Measurements from ENCODE around the gene RANBP10.

RANBP10 gene

DNA sequence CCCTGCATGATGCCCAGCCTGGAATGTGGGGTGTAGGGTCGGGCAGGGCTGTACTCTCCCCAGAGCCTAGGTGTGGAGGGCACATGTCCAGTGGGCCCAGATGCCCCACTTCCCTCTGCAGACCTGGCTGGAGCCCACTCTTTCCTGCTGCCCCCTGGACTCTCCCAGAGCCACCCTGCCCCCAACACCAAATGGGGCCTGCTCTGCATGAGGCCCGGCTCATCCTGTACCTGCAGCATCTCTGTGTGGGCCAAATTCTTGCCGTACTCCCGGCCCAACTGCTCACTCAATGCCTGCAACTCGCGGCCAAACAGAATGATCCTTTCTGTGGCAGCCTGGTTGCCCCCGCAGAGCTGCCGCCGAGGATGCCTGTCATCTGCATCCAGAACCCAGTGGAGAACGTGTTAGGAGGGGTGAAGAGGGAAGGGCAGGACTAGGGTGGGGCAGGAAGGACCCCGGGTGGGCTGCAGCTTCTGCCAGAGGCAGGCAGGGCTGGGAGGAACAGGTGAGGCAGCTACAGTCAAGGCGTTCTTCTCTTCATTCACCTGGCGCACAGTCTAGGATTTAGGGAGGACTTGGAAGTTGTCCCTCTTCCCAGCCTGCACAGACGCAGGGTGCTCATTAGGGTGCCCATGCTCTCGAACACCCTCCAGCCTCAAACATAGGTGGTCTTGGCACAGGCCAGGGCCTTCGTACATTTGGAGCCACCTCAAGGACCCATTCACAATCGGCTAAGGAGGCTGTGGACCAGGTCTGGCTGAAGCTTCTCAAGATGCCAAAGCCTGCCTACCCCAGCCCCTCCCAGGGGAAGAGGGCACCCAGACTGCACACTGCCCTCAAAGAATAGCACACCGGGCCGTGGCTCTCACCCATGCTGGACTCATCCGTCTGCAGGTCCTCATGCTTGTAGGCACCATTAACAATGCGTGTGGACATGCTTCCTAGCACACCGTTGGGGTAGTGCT is 78.6 kb downstream of the RANBP10 start:
- in situ Hi-C loops (cut with MboI; ENCODE audit: low pct_unique_long_range_greater_than_20kb, low sequenced_read_pairs), result no loop called here
- DNase-seq, result no peak

DNA sequence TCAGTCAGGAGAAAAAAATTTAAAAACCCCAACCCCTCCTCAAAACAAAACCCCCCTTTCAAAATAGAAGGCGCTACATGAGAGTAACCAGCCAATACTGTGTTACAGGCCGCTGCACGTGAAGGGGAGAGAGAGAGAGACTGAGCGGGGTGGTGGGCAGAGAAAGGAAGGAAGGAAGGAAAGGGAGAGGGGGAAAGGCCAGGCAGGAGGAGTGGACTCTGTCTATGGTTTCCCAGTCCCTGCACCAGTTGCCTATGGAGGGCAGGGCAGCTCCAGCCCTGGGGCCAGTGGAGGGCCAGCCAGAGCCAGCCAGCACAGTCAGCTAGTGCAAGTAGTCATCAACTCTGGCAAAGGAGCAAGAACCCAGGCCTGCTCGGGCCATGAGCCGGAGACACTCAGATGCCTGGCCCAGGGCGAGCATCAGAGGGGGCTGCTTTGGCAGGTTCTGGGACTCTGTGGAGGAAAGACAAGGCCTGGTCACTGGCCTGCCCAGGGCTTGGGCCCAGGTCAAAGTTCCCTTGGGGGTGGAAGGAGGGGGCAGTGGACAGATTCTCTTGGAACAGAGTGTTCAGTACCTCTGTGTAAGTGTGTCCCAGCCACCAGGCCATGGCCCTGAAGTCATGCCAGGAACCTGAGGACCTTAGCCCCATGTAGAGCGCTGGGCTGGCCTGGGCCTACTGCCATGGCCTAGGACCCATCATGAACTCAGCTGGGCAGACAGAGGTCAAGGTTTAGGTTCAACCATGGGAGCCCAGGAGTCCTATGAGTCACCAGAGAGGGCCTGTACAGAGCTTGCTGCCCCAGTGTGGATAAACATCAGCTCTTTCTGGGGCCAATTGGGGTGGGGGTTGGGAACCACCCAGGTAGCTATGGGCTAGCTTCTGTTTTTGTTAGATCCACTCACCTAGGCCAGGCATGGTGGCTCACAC is 80.0 kb downstream of the RANBP10 start:
- in situ Hi-C loops (cut with MboI; ENCODE audit: low pct_unique_long_range_greater_than_20kb, low sequenced_read_pairs), result no loop called here
- DNase-seq, result no peak

DNA sequence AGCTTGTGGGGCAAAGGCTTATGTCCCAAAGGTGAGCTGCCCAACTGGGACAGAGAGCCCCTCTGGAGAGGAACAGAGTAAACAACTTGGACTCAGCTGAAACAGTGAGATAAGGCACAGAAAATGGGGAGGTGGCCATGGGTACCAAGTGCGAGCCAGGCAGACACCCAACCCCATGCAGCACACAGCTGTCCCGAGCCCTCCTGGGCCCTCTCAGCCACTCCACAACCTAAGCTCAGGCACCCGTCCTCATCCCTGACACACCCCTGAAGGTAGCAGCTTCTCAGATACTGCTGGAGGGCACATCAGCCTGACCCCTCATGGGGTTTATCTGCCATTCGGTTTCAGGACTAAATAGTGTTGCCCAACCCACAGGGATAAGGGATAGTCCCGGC is 82.5 kb downstream of the RANBP10 start:
- in situ Hi-C loops (cut with MboI; ENCODE audit: low pct_unique_long_range_greater_than_20kb, low sequenced_read_pairs), result no loop called here
- DNase-seq, result no peak

DNA sequence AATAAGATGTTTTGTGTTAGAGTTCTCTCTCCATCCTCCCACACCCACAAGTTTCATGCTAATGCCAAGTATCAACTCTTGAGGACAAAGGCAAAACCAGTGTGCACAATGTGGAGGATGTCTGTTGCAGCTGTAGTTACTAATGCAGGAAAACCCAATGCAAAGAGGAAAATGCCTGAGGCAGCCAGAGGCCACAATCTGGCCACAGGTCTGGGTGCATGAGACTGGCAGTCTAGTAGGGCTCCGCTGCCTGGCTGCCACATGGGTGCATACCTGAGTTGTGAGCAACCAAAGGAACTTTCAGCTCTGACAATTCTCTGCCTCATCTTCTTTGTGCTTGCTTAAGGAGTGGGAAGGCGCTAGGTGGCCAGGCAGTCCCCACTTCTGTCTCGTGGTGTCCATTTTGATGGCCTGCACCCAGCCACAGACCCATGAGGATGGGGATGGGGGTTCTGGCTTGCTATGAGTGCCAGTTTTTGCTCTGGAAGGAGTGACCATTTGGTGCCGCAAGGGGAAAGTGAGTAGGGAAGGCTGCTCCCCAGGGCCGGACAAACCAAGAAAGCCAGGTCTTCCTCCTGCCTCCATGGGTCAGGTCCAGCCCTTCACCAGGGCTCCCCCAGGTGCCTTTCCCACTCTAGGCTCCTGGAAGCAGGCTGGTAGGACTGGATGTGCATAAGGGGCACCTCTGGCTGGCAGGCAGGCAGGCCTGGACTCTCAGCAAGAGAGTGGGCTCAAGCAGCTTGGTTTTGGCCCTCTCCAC is 83.0 kb downstream of the RANBP10 start:
- in situ Hi-C loops (cut with MboI; ENCODE audit: low pct_unique_long_range_greater_than_20kb, low sequenced_read_pairs), result no loop called here
- DNase-seq, result no peak

DNA sequence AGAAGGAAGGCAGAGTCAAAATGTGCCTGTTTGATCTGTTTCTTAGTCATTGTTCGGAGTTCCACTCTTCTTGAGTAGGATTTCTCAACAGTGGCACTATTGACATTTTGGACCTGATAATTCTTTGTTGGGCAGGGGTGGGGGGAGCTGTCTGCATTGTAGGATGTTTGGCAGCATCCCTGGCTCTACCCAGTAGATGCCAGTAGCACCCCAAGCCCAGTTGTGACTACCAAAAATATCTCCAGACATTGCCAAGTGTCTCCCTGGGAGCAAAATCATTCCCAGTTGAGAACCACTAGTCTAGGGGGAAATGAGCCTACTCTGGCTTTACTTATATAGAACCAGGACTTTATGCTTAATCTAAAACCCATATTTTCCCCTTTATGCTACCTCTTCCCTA is 86.1 kb downstream of the RANBP10 start:
- DNase-seq, result no peak
- in situ Hi-C loops (cut with MboI; ENCODE audit: low pct_unique_long_range_greater_than_20kb, low sequenced_read_pairs), result no loop called here

DNA sequence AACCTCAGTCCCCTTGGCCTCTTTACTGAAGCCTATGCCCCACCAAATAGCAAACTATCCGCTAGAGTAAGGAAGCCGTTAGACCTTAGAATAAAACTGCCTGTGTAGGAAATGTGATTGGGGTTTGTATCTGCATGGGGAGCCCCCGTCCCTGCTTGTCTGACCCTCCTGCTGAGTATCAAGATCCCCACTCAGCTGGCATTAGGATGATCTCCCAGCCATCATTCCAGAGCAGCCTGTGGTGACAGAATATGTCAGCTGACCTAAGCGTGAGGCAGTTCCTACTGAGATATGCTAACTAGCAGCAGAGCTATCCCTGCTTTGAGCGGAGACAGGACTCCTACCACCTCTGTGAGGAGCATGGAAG is 86.6 kb downstream of the RANBP10 start:
- in situ Hi-C loops (cut with MboI; ENCODE audit: low pct_unique_long_range_greater_than_20kb, low sequenced_read_pairs), result no loop called here
- peak; percentile 32 for DNase-seq

DNA sequence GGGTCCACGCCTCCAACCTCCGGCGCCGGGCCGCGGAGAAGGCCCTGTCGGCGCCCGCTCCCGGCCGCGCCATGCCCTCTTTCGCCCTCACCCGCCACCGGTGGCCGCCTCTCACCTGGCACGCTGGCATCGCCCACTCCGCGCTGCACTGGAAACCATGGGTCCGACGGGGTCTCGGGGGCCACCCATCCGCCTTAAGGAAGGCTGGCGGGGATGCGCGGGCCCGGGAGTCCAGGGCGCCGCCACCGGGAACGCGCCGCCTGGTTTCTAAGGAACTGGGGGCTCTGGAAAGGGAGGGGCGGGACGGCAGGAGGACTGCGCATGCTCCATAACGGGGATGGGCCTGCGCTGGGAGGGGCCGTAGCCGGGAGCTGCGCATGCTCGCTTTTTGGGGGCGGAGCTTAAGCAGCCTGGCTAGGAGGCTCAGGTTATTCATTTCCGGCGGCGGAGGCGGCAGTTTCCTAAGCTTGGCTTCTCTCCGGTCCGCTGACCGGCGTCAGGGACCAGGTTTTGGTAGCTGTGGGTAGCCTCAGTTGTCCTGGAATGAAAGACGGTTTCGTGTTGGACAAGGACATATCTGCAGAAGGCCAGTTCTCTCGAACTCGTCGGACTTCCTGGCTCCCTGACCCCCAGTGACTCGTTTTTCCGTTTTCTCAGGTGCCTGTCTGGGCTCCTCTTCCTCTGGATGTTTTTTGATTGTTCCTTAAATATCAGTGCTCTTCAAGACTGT is 87.1 kb downstream of the RANBP10 start, which contains the start of gene GFOD2:
Gene GFOD2, minus strand, starts transcription at position 269 of the 730 bp plus-strand sequence. CDS start 33,601 bp downstream, outside the sequence.
- in situ Hi-C loops (cut with MboI; ENCODE audit: low pct_unique_long_range_greater_than_20kb, low sequenced_read_pairs), result no loop called here
- DNase-seq, result peak; percentile 96

DNA sequence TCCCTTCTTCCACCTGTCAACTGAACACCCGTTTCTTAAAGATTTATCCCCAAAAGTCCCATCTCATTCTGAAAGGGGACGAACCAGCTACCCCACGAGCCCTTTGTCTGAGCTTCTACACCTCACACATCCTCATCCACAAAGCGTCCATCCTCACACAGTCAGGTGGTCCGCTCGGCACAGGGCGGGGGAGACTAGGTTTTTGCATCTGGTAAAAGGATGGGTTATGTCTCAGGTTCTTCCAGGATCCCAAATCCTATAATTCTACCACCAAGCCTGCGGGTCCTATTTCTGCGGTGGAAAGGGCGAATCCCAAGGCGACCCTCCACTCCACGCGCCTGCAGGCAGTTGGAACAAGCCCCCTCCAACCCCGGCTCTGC is 87.7 kb downstream of the RANBP10 start:
- in situ Hi-C loops (cut with MboI; ENCODE audit: low pct_unique_long_range_greater_than_20kb, low sequenced_read_pairs), result no loop called here
- DNase-seq, result no peak

DNA sequence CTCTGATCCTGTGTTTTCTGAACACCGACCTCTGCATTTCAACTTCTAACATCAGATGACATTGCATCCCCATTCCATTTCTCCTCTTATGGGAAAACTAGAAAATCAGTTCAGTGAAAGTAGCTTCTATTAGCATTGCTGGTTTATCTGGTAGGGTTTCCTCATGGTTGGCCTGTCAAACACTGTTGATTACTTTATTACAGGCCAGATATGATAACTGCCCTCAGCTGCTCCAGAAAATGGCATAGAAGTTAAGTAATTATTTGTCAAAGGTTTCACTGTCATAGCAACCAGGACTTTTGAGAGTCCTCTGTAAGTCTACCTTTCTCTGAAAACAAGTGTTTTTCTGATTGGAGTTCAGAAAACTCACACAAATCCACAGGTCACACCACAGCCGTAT is 90.3 kb downstream of the RANBP10 start:
- in situ Hi-C loops (cut with MboI; ENCODE audit: low pct_unique_long_range_greater_than_20kb, low sequenced_read_pairs), result no loop called here
- no peak for DNase-seq

DNA sequence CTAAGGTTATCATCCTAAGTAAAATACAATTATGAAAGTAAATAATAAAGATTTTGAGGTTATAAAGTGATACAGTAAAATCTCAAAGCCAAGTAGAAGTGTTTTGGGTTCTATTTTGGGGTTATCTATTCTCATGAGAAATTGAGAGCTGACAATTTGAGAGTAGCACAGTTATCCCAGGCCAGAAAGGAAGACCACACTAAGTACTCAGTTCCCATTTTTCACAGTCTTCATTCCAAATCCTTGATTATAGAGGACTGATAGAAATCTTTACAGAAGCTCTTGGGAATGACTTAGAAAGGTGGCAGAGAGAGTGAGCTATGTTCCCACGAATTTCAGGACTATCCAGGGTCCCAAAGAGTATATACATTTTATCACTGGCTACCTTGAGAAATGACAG is 91.8 kb downstream of the RANBP10 start:
- in situ Hi-C loops (cut with MboI; ENCODE audit: low pct_unique_long_range_greater_than_20kb, low sequenced_read_pairs), result no loop called here
- no peak for DNase-seq

DNA sequence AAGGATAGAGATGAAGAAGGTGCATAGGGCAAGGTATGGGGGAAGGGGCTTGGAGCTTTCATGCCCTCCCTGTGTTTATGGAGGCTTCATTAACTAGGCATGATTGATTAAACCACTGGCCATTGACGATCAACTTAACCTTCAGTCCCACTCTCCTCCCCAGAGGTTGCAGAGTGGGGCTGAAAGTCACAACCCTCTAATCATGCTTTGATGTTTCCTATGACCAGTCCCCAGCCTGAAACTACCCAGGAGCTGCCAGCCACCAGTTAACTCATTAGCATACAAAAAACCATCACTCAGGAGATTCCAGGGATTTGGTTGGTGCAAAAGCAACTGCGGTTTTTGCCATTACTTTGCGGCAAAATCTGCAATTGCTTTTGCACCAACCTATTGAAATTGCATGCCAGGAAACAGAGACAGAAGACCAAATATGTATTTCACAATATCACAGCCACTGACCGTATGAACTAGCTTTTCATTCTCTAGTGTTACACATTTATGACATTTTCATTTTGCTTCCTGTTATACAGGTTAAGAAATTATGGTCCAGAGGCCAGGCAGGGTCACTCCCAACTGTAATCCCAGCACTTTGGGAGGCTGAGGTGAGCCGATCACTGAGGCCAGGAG is 92.6 kb downstream of the RANBP10 start:
- in situ Hi-C loops (cut with MboI; ENCODE audit: low pct_unique_long_range_greater_than_20kb, low sequenced_read_pairs), result no loop called here
- DNase-seq, result no peak

DNA sequence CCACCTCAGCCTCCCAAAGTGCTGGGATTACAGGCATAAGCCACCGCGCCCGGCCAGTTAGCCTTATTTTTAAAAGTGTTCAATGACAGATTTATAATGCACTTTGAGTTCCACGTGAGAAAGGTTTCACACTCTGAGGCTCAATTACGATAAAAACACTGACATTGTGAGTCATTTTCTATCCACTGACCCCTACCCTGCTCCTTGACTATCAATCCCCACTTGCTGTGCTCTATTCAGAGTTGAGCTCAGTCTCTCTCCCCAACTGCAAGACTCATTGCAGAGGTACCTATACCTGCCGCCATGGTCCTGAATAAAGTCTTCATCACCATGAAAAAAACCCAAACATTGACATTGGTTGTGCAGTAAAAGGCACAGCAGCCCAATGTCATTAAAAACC is 95.8 kb downstream of the RANBP10 start:
- in situ Hi-C loops (cut with MboI; ENCODE audit: low pct_unique_long_range_greater_than_20kb, low sequenced_read_pairs), result no loop called here
- no peak for DNase-seq

DNA sequence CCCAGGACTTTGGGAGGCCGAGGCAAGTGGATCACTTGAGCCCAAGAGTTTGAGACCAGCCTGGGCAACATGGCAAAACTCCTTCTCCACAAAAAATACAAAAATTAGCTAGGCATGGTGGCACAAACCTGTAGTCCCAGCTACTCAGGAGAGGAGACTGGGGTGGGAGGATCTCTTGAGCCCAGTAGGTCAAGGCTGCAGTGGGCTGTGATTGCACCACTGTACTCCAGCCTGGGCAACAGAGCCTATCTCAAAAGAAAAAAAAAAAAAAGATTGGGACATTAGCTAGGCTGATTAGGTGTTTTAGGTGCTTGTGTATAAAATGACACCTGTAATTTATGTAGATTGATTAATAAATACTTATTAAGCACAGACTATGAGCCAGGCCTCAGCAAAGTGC is 97.3 kb downstream of the RANBP10 start:
- DNase-seq, result no peak
- in situ Hi-C loops (cut with MboI; ENCODE audit: low pct_unique_long_range_greater_than_20kb, low sequenced_read_pairs), result no loop called here

DNA sequence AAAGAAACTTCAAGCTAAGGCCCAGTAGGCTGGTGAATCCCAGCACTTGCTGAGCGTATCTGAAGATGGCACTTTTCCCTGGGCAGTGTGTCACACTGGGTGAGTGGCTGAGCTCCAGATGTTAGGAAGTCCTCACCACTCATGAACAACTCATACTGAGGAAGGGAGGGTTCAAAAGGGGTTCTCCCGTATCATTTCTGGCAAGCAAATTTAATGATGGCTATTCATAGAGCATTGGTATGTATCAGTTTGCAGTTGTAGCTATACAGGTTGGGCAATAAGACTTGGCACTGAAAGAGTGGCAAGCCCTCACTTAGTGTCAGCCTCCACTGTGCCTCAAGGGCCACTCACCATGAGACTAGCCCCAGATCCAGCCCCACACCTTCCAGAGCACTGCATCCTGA is 98.0 kb downstream of the RANBP10 start:
- no peak for DNase-seq
- in situ Hi-C loops (cut with MboI; ENCODE audit: low pct_unique_long_range_greater_than_20kb, low sequenced_read_pairs), result no loop called here

DNA sequence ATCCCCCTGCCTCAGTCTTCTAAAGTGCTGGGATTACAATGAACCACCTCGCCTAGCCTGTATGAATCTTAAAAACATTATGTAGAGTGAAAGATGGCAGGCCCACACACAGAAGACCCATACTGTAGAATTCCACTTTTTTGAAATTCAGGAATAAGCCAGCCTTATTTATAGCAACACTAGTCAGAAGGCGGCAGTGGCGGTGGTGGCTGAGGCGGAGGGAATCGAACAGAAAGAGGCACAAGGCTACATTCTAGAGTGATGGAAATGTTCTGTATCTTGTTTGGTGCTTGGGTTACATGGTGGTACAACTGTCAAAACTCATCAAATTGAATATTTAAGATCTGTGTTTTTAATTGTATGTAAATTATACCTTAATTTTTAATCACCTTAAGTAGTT is 98.6 kb downstream of the RANBP10 start:
- in situ Hi-C loops (cut with MboI; ENCODE audit: low pct_unique_long_range_greater_than_20kb, low sequenced_read_pairs), result no loop called here

DNA sequence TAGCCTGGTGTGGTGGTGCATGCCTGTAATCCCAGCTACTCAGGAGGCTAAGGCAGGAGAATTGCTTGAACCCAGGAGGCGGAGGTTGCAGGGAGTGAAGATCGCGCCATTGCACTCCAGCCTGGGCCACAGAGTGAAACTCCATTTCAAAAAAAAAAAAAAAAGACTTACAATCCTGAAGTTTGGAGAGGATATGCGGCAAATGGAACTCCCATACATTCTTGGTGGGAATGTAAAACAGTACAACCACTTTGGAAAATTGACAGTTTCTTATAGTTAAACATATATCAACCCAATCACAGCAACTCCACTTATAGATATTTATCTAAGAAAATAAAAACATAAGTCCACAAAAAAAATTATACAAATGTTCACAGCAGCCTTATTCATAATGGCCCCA is 99.2 kb downstream of the RANBP10 start:
- DNase-seq, result no peak
- in situ Hi-C loops (cut with MboI; ENCODE audit: low pct_unique_long_range_greater_than_20kb, low sequenced_read_pairs), result no loop called here

More for the DNA sequence above, 98.6 kb downstream of the RANBP10 start:
- DNase-seq, result no peak

DNA sequence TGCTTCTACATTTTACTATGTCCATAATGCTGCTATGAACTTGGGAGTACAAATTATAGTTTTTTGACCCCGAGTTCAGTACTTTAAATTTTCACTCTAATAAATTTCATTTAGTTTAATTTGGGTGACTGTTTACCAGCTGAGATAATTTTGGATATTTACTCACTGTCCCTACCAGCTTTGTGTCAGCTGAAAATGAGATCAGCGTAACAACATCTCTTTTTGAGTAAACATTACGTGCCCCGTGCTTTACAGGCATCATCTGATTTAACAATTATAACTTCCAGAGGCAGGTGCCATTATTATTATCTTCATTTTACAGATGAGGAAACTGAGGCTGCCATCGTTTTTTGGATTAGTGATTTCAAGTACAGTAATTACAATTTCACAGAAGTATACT is 102.2 kb downstream of the RANBP10 start:
- in situ Hi-C loops (cut with MboI; ENCODE audit: low pct_unique_long_range_greater_than_20kb, low sequenced_read_pairs), result no loop called here
- DNase-seq, result no peak

DNA sequence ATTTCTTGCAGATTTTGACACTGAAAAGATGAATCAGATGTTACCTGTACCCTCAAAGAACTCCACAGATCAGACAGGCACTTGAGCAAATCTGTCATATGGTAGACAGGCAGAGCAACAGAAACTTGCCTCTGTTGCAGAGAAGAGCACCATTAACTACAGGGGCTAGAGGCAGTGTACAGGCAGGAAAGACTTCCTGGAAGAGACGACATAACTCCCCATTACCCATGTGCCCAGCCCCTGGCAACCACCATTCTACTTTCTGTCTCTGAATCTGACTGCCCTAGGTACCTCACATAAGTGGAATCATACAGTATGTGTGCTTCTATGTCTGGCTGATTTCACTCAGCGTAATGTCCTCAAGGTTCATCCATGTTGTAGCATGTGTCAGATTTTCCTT is 102.7 kb downstream of the RANBP10 start:
- in situ Hi-C loops (cut with MboI; ENCODE audit: low pct_unique_long_range_greater_than_20kb, low sequenced_read_pairs), result no loop called here

More for the DNA sequence above, 102.7 kb downstream of the RANBP10 start:
- no peak for DNase-seq
